ENCODE measurements around the gene CXCR6.

CXCR6 gene

GRCh38 chr3:45972534-45973402 is 29.5 kb downstream of the CXCR6 start:
- peak; percentile 88 to 94 for DNase-seq

DNA sequence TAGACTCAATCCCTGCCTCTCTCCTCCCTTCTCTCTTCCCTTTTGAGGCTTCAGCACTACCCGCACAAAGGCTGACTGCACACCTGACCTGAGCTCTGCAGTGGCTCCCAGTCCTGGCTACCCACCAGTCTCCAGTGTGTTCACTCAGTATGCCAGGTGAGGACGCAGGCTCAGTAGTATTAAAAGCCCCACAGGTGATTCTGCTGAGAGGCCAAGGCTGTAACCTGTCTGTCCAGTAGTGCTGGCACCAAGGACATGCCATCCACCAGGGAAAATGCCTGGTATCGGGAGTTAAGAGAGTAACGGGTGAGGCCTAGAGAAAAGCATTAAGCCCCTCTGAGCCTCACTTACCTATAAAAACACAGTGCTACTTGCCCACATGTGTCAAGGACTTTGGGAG is 31.4 kb downstream of the CXCR6 start:
- no peak for DNase-seq

GRCh38 chr3:45975686-45976085 is 32.4 kb downstream of the CXCR6 start:
- no peak for DNase-seq

DNA sequence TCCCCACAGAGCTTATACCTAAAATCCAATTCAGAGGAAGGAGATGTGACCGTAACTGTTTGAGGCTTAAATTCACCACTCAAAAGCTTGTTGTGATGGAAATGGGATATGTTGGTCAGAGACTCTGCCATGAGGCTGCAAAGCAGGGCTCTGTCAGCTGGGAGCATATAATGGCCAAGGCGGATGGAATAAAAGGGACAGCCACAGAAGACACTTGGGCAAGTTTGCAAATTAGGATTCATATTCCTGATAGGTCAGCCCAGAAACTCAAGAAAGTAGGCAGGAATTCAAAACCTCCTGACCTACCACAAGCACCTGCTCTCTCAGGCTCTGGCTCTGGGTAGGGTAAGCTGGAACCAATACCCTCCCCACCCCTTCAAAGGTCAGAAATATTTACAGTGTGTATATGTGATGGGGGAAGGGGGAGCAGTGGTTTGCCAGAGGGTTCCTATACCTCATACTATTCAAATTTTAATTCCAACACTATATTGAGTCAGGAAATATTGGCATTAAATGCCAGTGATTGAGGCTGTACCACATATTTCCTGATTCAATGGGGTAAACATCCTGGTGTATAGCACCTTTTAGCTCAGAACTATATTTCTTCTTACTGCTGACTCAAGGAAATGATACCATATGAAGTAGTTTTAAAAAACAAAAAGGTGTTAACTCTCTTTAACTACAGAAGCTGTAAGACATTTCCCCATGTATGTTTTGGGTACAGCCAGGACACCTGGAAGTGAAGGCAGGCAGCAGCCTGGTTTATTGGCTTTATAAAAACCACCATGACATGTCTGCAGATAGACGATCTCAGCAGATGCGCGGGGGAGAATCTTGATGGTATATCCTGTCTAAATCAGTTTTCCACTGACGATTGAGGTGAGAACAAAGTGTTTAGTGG is 33.2 kb downstream of the CXCR6 start:
- no peak for DNase-seq

DNA sequence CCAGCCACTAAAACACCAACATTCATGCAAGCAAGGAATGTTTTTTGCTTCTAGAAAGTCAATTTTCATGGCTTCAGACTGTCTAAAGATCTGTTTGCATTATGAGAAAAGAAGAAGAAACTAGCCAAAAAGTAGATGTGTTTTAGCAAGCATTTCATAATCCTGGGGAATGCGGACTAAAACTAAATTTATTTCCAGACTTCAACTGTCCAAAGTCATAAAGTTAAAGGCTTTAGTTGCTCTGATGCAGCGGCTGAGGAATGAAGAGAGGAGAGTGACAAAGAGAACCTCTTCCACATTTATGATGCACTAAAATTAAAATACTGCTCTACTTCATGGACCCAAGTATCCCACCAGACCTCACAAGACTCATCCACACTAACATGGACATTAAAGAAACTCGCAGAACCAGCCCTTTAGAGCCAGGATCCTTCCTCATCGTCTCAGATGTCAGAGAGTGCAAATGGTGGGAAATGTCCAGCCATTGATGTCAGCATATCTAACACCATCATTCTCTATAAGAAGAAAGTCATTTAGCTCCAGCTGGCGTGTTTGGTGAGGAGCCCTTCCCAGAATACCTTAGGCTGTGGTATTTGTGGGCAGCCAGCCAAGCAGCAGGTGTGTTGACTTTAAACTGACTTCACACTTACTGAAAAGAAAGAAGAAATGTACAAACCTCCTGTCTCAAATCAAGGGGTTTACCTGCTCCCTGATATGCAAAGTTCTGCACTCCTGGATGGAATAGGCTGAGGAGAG is 34.9 kb downstream of the CXCR6 start:
- no peak for DNase-seq

DNA sequence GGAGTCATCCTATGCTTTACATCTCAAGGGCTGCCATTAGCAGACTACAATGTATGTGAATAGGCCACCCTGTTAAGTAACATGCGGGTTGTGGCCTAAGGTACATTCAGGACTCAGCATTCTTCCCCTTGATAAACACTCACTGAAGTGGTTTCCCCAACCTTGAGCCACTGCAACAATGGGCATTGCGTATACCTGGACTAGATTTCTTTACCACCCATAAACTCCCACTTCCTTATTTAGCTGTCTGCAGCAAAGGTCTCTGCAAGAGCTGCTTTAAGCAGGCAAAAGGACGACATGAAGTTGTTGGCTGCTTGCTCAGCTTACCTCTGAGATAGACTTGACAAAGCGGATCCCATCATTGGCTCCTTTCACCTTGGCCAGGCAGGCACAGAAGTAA is 36.1 kb downstream of the CXCR6 start:
- no peak for DNase-seq

DNA sequence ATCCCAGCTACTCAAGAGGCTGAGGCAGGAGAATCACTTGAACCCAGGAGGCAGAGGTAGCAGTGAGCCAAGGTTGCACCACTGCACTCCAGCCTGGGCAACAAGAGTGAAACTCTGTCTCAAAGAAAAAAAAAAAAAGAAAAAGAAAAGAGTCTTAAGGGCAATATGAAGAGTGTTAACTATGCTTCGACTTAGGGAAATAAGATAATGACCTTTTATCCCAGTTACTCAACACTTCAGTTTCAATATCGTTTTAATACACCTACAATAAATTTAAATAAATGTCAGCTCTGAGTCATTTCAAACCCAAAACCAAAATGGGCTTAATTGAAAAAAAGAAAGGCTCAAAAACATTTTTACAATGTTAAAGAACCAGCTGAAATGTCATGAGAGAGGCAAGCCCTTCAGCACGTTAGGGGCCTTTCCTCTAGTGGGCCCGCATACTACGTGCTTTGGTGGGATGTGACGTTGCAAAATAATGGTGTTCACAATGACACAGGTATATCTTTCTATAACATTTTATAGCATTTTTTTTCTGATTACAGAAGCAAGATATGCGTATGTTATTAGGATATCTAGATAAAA is 37.1 kb downstream of the CXCR6 start:
- DNase-seq, result no peak

GRCh38 chr3:45980819-45981218 is 37.6 kb downstream of the CXCR6 start:
- DNase-seq, result no peak

DNA sequence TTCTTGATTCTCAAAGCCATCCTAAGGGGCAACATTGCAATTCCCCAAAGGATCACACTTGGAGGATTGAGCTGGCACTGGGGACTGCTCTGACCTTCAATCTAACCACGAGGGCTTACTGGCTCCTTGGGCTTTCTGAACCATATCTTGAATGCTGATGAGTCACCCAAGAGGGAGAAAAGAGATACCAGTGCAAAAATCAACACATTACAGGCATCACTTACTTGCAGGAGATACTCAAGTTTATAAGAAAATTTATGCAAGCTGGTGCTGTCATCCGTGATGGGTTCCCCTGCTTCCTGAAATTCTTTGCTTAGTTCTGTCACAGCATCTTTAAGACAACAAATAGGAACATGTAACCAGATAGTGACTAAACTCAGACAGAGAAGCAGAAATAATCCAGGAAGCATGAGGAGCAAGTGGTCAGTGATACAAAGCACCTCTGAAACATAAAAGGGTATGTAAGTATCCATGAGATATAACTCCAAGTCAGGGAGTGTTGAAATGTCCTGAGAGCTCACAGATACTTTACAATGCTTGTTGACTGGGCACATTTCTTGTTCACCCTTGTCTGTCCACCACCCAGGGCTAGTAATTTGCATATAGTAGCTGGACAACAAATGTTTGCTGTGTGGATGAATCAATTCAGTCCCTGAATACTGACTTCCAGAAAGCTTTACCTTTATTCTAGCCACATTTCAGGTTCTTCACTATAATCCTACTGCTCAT is 38.2 kb downstream of the CXCR6 start:
- DNase-seq, result no peak

GRCh38 chr3:45983770-45984169 is 40.5 kb downstream of the CXCR6 start:
- DNase-seq, result no peak

DNA sequence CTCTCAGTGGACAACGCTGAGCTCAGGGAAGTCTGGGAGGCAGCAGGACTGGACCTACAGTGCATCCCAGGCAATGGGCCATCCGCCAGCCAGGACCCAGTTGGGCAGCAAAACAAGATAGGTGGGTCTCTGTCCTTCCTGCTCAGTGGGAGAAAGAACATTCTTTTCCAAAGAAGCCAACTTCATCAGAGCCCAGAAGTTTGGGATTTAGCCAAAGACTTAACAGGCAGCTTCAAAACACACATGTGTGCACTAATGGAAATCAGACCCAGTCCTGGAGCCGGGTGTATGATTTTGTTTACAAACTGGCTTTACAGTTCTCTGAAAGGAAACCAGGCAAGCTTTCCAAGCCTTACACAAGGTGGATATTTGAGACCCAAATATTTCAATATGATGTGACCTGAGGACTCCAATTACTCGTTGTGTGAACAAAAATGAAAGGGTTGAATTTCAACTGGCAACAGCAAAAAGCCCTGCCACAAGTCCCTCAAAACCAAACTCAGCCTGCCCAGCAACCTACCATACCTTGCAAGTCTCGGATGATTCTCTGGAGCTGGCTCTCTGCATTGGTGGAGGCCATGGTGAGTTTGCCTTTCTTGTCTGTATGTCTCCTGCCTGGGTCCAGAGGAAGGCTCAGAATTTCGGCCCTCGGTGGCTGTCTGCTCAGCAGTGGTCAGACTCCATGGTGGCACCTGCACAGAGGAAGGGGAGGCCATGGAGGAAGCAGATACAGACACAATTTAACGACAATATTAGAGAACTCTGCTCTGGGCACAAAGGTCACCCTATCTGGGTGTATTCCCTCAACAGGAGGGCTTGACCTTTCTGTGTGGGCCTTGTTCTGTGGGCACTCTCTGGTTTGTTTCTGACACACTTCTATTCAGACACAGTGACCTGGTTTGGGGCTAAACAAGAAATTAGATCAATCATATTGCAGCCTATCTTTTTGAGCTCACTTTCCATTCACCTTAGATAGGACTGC is 41.4 kb downstream of the CXCR6 start:
- DNase-seq, result no peak

DNA sequence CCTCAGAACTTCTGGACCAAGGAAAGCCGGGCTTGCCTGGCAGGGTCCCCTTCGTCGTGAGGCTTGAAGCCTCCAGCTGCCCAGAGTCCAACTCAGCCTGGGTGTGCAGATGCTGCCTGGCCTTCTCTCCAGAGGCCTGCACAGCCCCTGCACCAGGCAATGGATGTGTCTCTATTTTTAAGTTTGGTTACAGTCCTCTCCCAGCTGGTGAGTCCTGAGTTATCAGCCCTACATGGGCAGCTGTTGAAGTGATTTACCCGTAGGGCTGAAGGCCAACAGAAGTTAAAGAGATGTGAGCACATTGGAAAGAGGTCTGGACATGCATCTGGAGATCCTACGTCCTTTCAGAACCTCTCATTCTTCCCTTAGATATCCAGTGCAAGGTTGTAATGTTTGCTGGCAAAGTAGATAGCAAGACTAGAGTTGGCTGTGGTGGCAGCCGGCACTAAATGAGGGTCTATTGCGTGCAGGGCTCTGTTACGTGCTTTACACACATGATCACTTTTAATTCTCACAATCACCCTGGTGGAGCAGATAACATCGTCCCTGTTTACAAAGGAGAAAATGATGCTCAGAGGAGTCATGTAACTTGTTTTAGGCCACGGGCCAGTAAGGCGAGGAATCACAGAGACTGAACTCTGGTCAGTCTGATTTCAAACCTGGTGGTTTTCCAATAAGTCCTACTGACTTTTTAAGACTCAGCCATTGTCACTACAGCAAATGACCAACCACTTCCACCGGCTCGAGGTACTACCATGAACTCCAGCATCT is 42.5 kb downstream of the CXCR6 start:
- no peak for DNase-seq

GRCh38 chr3:45986303-45986982 is 43.2 kb downstream of the CXCR6 start:
- DNase-seq, result no peak

DNA sequence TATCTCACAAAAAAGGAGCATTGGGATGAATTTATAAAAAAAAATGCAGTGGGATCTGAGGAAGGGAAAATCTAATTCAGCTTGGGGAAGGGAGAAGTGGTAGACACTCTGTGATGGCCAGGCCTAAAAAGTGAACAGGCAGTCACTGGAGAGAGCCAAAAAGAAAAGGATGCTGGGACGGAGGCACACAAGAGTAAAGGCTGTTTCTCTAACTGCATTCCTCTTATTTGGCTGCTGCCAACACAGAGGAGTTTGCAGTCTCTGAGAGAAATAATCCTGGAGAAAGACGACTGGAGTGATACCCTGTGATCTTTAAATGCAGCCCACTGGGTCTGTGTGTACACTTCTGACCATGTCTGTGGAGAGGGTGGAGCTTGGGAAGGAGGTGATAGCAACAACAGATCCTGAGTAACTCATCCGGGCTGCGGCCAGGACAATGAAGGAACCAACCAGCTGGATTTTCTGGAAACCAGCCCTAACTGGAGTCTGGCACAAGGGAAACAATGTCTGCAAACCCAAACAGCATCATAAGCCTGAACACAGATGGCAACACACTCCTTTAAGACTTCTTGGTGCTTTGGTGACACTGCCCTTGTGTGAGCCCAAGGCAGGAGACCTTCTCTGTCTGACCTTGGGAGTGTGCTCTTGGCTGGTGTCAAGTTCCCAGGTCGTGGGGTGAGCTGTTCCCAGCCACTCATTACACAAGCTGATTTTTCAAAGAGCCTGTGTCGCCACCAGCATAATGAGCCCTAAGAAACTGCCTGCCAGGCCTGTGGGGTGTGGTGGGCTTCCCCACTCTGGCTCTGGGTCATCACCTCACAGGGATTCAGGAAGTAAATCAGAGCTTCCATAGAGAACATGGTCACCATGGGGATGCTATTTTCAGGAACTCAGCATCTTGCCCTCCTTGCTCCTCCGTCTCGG is 44.4 kb downstream of the CXCR6 start:
- peak; percentile 34 to 35 for DNase-seq

DNA sequence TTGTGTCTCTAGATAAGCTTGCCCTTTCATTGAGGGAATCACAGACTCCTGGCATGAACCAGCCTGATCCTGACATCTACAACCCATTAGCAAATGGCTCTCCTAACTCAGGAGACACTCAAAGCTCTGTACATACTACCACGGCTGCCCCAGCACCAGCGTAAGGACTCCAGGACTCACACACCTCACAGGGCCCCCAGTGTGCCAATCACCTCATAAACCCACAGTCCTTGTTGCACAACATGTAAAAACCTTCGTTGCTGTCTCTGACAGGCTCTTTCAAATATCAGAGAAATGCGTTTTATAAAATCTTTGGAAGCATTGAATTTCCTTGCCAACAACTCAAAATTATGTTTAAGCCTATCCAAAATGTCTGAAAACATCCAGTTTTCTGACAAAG is 45.1 kb downstream of the CXCR6 start:
- no peak for DNase-seq

GRCh38 chr3:45988804-45989203 is 45.5 kb downstream of the CXCR6 start:
- no peak for DNase-seq

- no peak for DNase-seq
Observed at GRCh38 chr3:45990181-45990580, 46.9 kb downstream of the CXCR6 start.

DNA sequence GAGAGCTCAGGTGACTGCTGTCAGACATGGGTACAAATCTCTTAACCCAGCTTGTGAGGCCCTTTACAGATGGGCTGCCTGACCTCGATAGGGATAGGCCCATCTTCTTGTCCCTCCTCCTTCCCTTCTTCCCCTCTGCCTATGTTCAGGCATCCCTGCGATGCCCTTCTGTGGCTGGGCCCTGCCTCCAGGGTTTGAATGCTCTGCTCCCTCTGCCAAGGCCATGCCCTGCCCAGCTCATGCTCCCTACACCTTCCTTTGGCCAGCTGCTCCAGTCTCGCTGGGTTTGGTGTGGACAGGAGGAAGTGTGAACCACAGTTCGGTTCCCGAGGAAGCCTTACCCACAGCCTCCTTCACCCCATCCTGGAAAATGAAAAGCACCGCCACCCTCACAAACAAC is 48.1 kb downstream of the CXCR6 start:
- DNase-seq, result no peak
